Endodermal cell (in vitro differentiated cells): Measurements from ENCODE around the gene COX4I2. TPM values are rescaled to one million over a fixed set of nuclear protein-coding genes. Genes with fewer than 3 reads are reported as not detected.
"Not testable (repeated sequence)": the region's sequence is repeated elsewhere in the genome, so short reads cannot be mapped to it uniquely, and the experiment has no call there.

ENCODE experiments used
- DNase-seq: peaks from one replicate; pipeline ENCODE4 v3.0.0-alpha.2; 2017
- H3K27ac ChIP-seq: 2 replicates; pipeline ENCODE4 v1.5.1; 2013; ENCODE audit warnings: mild to moderate bottlenecking, low read depth, low read length, moderate library complexity
- H3K27me3 ChIP-seq: 2 replicates; pipeline ENCODE4 v1.6.1; 2013; ENCODE audit warnings: mild to moderate bottlenecking, low read length, moderate library complexity; ENCODE audit not compliant: insufficient read depth, control insufficient read depth, poor library complexity, severe bottlenecking
- H3K36me3 ChIP-seq: 2 replicates; pipeline ENCODE4 v1.7.0; 2013; ENCODE audit warnings: mild to moderate bottlenecking, low read length, moderate library complexity; ENCODE audit not compliant: control insufficient read depth, insufficient read depth
- H3K4me1 ChIP-seq: one replicate; pipeline ENCODE4 v1.7.0; 2013; ENCODE audit warnings: low read length; ENCODE audit not compliant: control insufficient read depth, insufficient read depth
- H3K4me3 ChIP-seq: 2 replicates; pipeline ENCODE4 v1.5.1; 2013; ENCODE audit warnings: mild to moderate bottlenecking, low read length, moderate library complexity
- H3K9ac ChIP-seq: 2 replicates; pipeline ENCODE4 v1.6.1; 2013; ENCODE audit warnings: mild to moderate bottlenecking, low read length, moderate library complexity; ENCODE audit not compliant: poor library complexity, severe bottlenecking; ENCODE audit errors: extremely low read depth
- H3K9me3 ChIP-seq: 2 replicates; pipeline ENCODE4 v1.6.1; 2013; ENCODE audit warnings: mild to moderate bottlenecking, low read length, moderate library complexity; ENCODE audit not compliant: control insufficient read depth
- H3K27ac Mint-ChIP-seq: 2 replicates; pipeline ENCODE4 v1.8.0; 2020; ENCODE audit warnings: mixed read lengths
- H3K27me3 Mint-ChIP-seq: 2 replicates; pipeline ENCODE4 v1.8.0; 2021; ENCODE audit warnings: mild to moderate bottlenecking, mixed read lengths; ENCODE audit not compliant: insufficient read depth
- H3K36me3 Mint-ChIP-seq: 2 replicates; pipeline ENCODE4 v1.8.0; 2020; ENCODE audit warnings: low read depth, mixed read lengths
- H3K4me1 Mint-ChIP-seq: 2 replicates; pipeline ENCODE4 v1.8.0; 2020; ENCODE audit warnings: mixed read lengths
- H3K4me3 Mint-ChIP-seq: 2 replicates; pipeline ENCODE4 v1.8.0; 2020; ENCODE audit warnings: mild to moderate bottlenecking, moderate library complexity, mixed read lengths
- H3K9me3 Mint-ChIP-seq: 2 replicates; pipeline ENCODE4 v1.8.0; 2020; ENCODE audit warnings: mild to moderate bottlenecking, mixed read lengths
- WGBS, 2 experiments: methylation state at CpG; one replicate each; pipeline versions ENCODE4 v1.1.5 to v1.1.7; 2013; ENCODE audit warnings: missing lambda C conversion rate in 2 of 2, mixed read lengths in 1 of 2; ENCODE audit not compliant: insufficient coverage in 1 of 2, insufficient read length in 1 of 2; 5-methylcytosine and 5-hydroxymethylcytosine counted together
- total RNA-seq, 2 donors: library from RNA; stranded (reverse); fragmentation: NEBNext Ultra II Directional in 1 of 2; extraction: Animal tissue kit (Norgen Biotek cat#: 25700) in 1 of 2; gene quantifications; 2 replicates in 1 of 2; 3 replicates in 1 of 2; pipeline ENCODE4 v1.2.1, GENCODE V29; 2021
- TF ChIP-seq, protein P1 (sequence below): fragments of 200-600 bp; sonication (generic); conservative IDR thresholded peaks from 2 replicates; pipeline ENCODE4 v1.5.0; 2021; ENCODE audit warnings: antibody characterized with exemption, mild to moderate bottlenecking

COX4I2 gene
- total RNA-seq, 2 donors from 2014 or later: not detected

DNA sequence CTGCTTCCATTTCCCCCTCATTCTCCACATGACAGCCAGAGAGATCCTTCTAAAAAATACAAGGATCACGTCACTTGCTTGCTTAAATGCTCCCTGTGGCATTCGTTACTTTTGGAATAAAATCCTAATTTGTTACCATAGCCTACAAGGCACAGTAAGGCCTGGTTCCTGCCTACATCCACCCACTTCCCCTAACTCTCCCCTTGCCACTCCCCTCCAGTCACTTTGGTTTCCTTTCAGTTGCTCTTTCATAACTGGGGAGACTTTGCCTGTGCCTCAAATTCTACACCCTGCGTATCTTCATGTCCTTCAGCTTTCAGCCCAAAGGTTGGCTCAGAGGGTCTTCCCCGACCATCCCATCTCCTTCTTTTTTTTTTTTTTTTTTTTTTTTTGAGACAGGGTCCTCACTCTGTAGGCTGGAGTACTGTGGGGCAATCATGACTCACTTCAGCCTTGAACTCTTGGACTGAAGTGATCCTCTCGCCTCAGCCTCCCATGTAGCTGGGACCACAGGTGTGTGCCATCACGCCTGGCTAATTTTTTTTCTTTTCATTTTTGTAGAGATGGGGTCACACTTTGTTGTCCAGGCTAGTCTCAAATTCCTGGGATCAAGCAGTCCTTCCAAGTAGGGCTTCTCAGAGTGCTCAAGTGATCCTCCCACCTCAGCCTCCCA lies 20.1 kb upstream of the COX4I2 start:
- Histone ChIP-seq H3K36me3 (no peaks in the 10 kb centered on the region), H3K9ac (no peak overlapping the region), H3K27me3 (no peaks in the 10 kb centered on the region), H3K9me3 (no peaks in the 10 kb centered on the region), H3K4me3 (no peak overlapping the region), H3K4me1 (no peaks in the 10 kb centered on the region), H3K27ac (no peak overlapping the region)
- Mint-ChIP-seq H3K4me3 (no peak overlapping the region), H3K9me3 (peaks cover 2% of the 10 kb centered on the region), H3K27me3 (peaks cover 7% of the 10 kb centered on the region), H3K4me1 (peaks cover 3% of the 10 kb centered on the region), H3K36me3 (peaks cover 2% of the 10 kb centered on the region), H3K27ac (no peak overlapping the region)
- no peak for DNase-seq
- TF ChIP-seq, protein P1, sequence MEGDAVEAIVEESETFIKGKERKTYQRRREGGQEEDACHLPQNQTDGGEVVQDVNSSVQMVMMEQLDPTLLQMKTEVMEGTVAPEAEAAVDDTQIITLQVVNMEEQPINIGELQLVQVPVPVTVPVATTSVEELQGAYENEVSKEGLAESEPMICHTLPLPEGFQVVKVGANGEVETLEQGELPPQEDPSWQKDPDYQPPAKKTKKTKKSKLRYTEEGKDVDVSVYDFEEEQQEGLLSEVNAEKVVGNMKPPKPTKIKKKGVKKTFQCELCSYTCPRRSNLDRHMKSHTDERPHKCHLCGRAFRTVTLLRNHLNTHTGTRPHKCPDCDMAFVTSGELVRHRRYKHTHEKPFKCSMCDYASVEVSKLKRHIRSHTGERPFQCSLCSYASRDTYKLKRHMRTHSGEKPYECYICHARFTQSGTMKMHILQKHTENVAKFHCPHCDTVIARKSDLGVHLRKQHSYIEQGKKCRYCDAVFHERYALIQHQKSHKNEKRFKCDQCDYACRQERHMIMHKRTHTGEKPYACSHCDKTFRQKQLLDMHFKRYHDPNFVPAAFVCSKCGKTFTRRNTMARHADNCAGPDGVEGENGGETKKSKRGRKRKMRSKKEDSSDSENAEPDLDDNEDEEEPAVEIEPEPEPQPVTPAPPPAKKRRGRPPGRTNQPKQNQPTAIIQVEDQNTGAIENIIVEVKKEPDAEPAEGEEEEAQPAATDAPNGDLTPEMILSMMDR: no peak
- WGBS, 2 experiments: 91 to 92% methylated on average over 5 to 6 of the region's 6 CpGs

DNA sequence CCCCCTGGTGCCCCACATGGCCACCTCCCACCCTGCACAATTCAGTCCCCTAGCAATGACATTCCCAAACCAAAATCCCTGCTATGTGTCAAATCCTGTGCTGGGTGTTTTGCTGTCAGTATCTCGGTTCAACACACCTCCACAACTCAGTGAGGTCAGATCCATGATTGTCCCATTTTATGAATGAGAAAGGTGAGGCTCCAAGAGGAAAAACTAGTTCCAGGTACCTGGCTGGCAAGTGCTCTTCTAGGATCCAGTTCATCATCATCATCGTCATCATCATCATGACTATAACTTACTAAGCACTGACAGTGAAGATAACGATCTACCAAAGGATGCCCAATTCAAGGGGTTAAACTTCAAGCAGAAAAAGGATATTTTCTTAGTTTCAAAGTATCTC lies 17.5 kb upstream of the COX4I2 start:
- H3K27ac ChIP-seq: no peak overlapping the region
- no peak overlapping the region for H3K27ac Mint-ChIP-seq
- no peak overlapping the region for H3K4me3 Mint-ChIP-seq
- no peaks in the 10 kb centered on the region for H3K36me3 Mint-ChIP-seq
- H3K4me1 Mint-ChIP-seq: peaks cover 2% of the 10 kb centered on the region
- H3K27me3 ChIP-seq: no peaks in the 10 kb centered on the region
- 85 to 100% methylated on average over 2 to 3 of the region's 3 CpGs for WGBS, 2 experiments
- DNase-seq: no peak
- peaks cover 6% of the 10 kb centered on the region for H3K27me3 Mint-ChIP-seq
- H3K9me3 ChIP-seq: no peaks in the 10 kb centered on the region
- TF ChIP-seq, protein P1: no peak
- H3K4me1 ChIP-seq: no peaks in the 10 kb centered on the region
- H3K4me3 ChIP-seq: no peak overlapping the region
- H3K9me3 Mint-ChIP-seq: no peaks in the 10 kb centered on the region
- no peak overlapping the region for H3K9ac ChIP-seq
- H3K36me3 ChIP-seq: no peaks in the 10 kb centered on the region

DNA sequence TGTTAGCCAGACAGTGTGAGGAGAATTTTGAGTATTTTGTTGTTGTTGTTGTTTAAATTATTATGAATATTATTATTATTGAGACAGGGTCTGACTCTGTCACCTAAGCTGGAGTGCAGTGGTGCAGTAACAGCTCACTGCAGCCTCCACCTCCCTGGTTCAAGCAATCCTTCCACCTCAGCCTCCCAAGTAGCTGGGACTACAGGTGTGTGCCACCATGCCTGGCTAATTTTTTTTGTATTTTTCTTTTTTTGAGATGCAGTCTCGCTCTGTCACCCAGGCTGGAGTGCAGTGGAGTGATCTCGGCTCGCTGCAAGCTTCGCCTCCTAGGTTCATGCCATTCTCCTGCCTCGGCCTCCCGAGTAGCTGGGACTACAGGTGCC lies 14.6 kb upstream of the COX4I2 start:
- not testable (repeated sequence) for DNase-seq, H3K4me1 ChIP-seq, H3K36me3 ChIP-seq, H3K9ac ChIP-seq, H3K4me1 Mint-ChIP-seq, H3K4me3 Mint-ChIP-seq, H3K27ac ChIP-seq, H3K27ac Mint-ChIP-seq, H3K9me3 ChIP-seq, H3K27me3 Mint-ChIP-seq, H3K9me3 Mint-ChIP-seq, H3K36me3 Mint-ChIP-seq, H3K27me3 ChIP-seq, H3K4me3 ChIP-seq
- WGBS, 2 experiments: 94 to 100% methylated on average over 1 to 5 of the region's 6 CpGs

DNA sequence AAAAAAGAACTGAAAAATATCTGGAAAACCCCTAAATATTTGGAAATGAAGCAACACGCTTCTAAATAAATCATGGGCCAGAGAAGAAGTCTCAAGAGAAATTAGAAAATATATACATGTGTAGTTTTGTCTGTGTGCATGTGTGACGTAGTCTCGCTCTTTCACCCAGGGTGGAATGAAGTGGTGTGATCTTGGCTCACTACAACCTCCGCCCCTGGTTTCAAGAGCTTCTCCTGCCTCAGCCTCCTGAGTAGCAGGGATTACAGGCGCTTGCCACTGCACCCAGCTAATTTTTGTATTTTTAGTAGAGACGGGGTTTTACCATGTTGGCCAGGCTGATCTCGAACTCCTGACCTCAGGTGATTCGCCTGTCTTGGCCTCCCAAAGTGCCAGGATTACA lies 11.2 kb upstream of the COX4I2 start:
- H3K27ac ChIP-seq, H3K4me1 ChIP-seq, DNase-seq, H3K4me3 ChIP-seq, H3K4me1 Mint-ChIP-seq, H3K9me3 Mint-ChIP-seq, H3K9ac ChIP-seq, H3K27me3 ChIP-seq, H3K27ac Mint-ChIP-seq, H3K9me3 ChIP-seq, H3K4me3 Mint-ChIP-seq, H3K36me3 ChIP-seq, H3K36me3 Mint-ChIP-seq, H3K27me3 Mint-ChIP-seq: not testable (repeated sequence)
- WGBS, 2 experiments: 96% methylated on average over 7 to 8 of the region's 8 CpGs

DNA sequence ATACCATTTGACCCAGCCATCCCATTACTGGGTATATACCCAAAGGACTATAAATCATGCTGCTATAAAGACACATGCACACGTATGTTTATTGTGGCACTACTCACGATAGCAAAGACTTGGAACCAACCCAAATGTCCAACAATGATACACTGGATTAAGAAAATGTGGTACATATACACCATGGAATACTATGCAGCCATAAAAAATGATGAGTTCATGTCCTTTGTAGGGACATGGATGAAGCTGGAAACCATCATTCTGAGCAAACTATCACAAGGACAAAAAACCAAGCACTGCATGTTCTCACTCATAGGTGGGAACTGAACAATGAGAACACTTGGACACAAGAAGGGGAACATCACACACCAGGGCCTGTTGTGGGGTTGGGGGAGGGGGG lies 9.7 kb upstream of the COX4I2 start:
- H3K27me3 Mint-ChIP-seq, H3K27ac Mint-ChIP-seq, H3K36me3 ChIP-seq, H3K27me3 ChIP-seq, H3K9ac ChIP-seq, H3K9me3 Mint-ChIP-seq, DNase-seq, H3K9me3 ChIP-seq, H3K4me3 Mint-ChIP-seq, H3K4me3 ChIP-seq, H3K4me1 Mint-ChIP-seq, H3K36me3 Mint-ChIP-seq, H3K27ac ChIP-seq, H3K4me1 ChIP-seq: not testable (repeated sequence)
- WGBS, 2 experiments: no CpG with 5 or more reads among the region's 2 CpGs
